Osteocyte (in vitro differentiated cells): Measurements from ENCODE around the gene TMPRSS9. TPM values are rescaled to one million over a fixed set of nuclear protein-coding genes. Genes with fewer than 3 reads are reported as not detected.
A peak's percentile ranks its signal among the peaks of the same experiment; 100 is the strongest.

Experiments
- DNase-seq: peaks from one replicate; pipeline ENCODE4 v3.0.0; 2021; ENCODE audit warnings: mixed read lengths; ENCODE audit not compliant: unreplicated experiment; ENCODE audit errors: extremely low spot score
- H3K27ac Mint-ChIP-seq: one replicate; pipeline ENCODE4 v1.8.0; 2021; ENCODE audit warnings: mild to moderate bottlenecking, mixed read lengths; ENCODE audit not compliant: unreplicated experiment
- H3K27me3 Mint-ChIP-seq: one replicate; pipeline ENCODE4 v1.8.0; 2021; ENCODE audit warnings: mixed read lengths; ENCODE audit not compliant: unreplicated experiment
- H3K36me3 Mint-ChIP-seq: one replicate; pipeline ENCODE4 v1.8.0; 2021; ENCODE audit warnings: mixed read lengths; ENCODE audit not compliant: unreplicated experiment
- H3K4me1 Mint-ChIP-seq: one replicate; pipeline ENCODE4 v1.8.0; 2021; ENCODE audit warnings: mixed read lengths; ENCODE audit not compliant: unreplicated experiment
- H3K4me3 Mint-ChIP-seq: one replicate; pipeline ENCODE4 v1.8.0; 2021; ENCODE audit warnings: mild to moderate bottlenecking, moderate library complexity, mixed read lengths; ENCODE audit not compliant: unreplicated experiment
- H3K9me3 Mint-ChIP-seq: one replicate; pipeline ENCODE4 v1.8.0; 2021; ENCODE audit warnings: mixed read lengths; ENCODE audit not compliant: unreplicated experiment
- CTCF ChIP-seq: fragments of 200-600 bp; sonication (generic); IDR thresholded peaks from 2 replicates; pipeline ENCODE4 v1.5.0; 2021; ENCODE audit warnings: antibody characterized with exemption, mild to moderate bottlenecking, moderate library complexity
- total RNA-seq: library from RNA; stranded (reverse); gene quantifications from 2 replicates; pipeline ENCODE4 v1.2.1, GENCODE V29; 2021

TMPRSS9 gene
- total RNA-seq, 1 donor from 2014 or later = 0.08 TPM

- H3K27me3 Mint-ChIP-seq = no peaks in the 10 kb centered on the region
- no peak for TF ChIP-seq CTCF
- H3K4me1 Mint-ChIP-seq = no peaks in the 10 kb centered on the region
- DNase-seq = peak; percentile 84
- no peaks in the 10 kb centered on the region for H3K9me3 Mint-ChIP-seq
- no peak overlapping the region for H3K4me3 Mint-ChIP-seq
- no peaks in the 10 kb centered on the region for H3K36me3 Mint-ChIP-seq
- H3K27ac Mint-ChIP-seq = no peak overlapping the region
Measured at GRCh38 chr19:2353159-2353886, 6.7 kb upstream of the TMPRSS9 start.

- Mint-ChIP-seq H3K27me3 (no peaks in the 10 kb centered on the region), H3K27ac (no peak overlapping the region), H3K4me3 (no peak overlapping the region), H3K4me1 (no peaks in the 10 kb centered on the region), H3K36me3 (no peaks in the 10 kb centered on the region), H3K9me3 (no peaks in the 10 kb centered on the region)
- no peak for DNase-seq
- TF ChIP-seq CTCF = no peak
Measured at GRCh38 chr19:2353887-2354592, 6.0 kb upstream of the TMPRSS9 start.

GRCh38 chr19:2354670-2355069, 5.4 kb upstream of the TMPRSS9 start:
- no peak for DNase-seq
- Mint-ChIP-seq H3K27me3 (no peaks in the 10 kb centered on the region), H3K4me3 (no peak overlapping the region), H3K27ac (no peak overlapping the region), H3K4me1 (no peaks in the 10 kb centered on the region), H3K36me3 (no peaks in the 10 kb centered on the region), H3K9me3 (no peaks in the 10 kb centered on the region)
- TF ChIP-seq CTCF = no peak

GRCh38 chr19:2355168-2356035, 4.7 kb upstream of the TMPRSS9 start:
- no peaks in the 10 kb centered on the region for H3K4me1 Mint-ChIP-seq
- H3K36me3 Mint-ChIP-seq = no peaks in the 10 kb centered on the region
- TF ChIP-seq CTCF = no peak
- no peak overlapping the region for H3K27ac Mint-ChIP-seq
- no peak for DNase-seq
- H3K4me3 Mint-ChIP-seq = no peak overlapping the region
- H3K27me3 Mint-ChIP-seq = peaks cover under 1% of the 10 kb centered on the region
- no peaks in the 10 kb centered on the region for H3K9me3 Mint-ChIP-seq
